Stimulated activated memory B cell treated with anti-CD40 and anti-IgM and Interleukin-4, amounts not matched to agents 10 μg/mL and 1 μg/mL and 100 μg/mL, for 72 hours (primary cell): ENCODE results near the gene ARMH1.
A peak's percentile ranks its signal among the peaks of the same experiment; 100 is the strongest.

Experiments
- ATAC-seq: fragments of 150-1000 bp; cut with Tn5 transposase; 2 replicates; pipeline ENCODE4 v1.10.0; 2021
- H3K27ac Mint-ChIP-seq: one replicate; pipeline ENCODE4 v1.8.0; 2022; ENCODE audit warnings: mild to moderate bottlenecking, mixed read lengths
- H3K27me3 Mint-ChIP-seq: one replicate; pipeline ENCODE4 v1.8.0; 2022; ENCODE audit warnings: mixed read lengths
- H3K36me3 Mint-ChIP-seq: one replicate; pipeline ENCODE4 v1.8.0; 2022; ENCODE audit warnings: mixed read lengths
- H3K4me1 Mint-ChIP-seq: one replicate; pipeline ENCODE4 v1.8.0; 2022; ENCODE audit warnings: mixed read lengths
- H3K4me3 Mint-ChIP-seq: one replicate; pipeline ENCODE4 v1.8.0; 2022; ENCODE audit warnings: mild to moderate bottlenecking, moderate library complexity, mixed read lengths
- H3K9me3 Mint-ChIP-seq: one replicate; pipeline ENCODE4 v1.8.0; 2022; ENCODE audit warnings: mixed read lengths

ARMH1 gene

GRCh38 chr1:44714532-44714931, 40.0 kb downstream of the ARMH1 start:
- ATAC-seq = peak; percentile 57
- Mint-ChIP-seq H3K9me3 (no peaks in the 10 kb centered on the region), H3K27me3 (no peaks in the 10 kb centered on the region), H3K4me1 (peaks cover 59% of the 10 kb centered on the region), H3K36me3 (no peaks in the 10 kb centered on the region), H3K27ac (peak overlapping the region; percentile 50), H3K4me3 (no peak overlapping the region)

GRCh38 chr1:44714944-44715571, 40.5 kb downstream of the ARMH1 start:
- no peaks in the 10 kb centered on the region for H3K27me3 Mint-ChIP-seq
- H3K27ac Mint-ChIP-seq = peak overlapping the region; percentile 50
- peak; percentile 77 for ATAC-seq
- H3K9me3 Mint-ChIP-seq = no peaks in the 10 kb centered on the region
- no peak overlapping the region for H3K4me3 Mint-ChIP-seq
- no peaks in the 10 kb centered on the region for H3K36me3 Mint-ChIP-seq
- peaks cover 63% of the 10 kb centered on the region for H3K4me1 Mint-ChIP-seq

GRCh38 chr1:44717156-44717555, 42.6 kb downstream of the ARMH1 start:
- Mint-ChIP-seq H3K4me1 (peaks cover 80% of the 10 kb centered on the region), H3K36me3 (no peaks in the 10 kb centered on the region), H3K27me3 (no peaks in the 10 kb centered on the region), H3K9me3 (no peaks in the 10 kb centered on the region), H3K27ac (peak overlapping the region; percentile 9), H3K4me3 (no peak overlapping the region)
- ATAC-seq = no peak

- Mint-ChIP-seq H3K27ac (peak overlapping the region; percentile 9), H3K4me3 (no peak overlapping the region), H3K4me1 (peaks cover 82% of the 10 kb centered on the region), H3K27me3 (no peaks in the 10 kb centered on the region), H3K9me3 (no peaks in the 10 kb centered on the region), H3K36me3 (no peaks in the 10 kb centered on the region)
- no peak for ATAC-seq
These were observed 43.1 kb downstream of the ARMH1 start for GRCh38 chr1:44717653-44718052.

- Mint-ChIP-seq H3K36me3 (no peaks in the 10 kb centered on the region), H3K4me1 (peaks cover 82% of the 10 kb centered on the region), H3K27me3 (no peaks in the 10 kb centered on the region), H3K4me3 (no peak overlapping the region), H3K27ac (peak overlapping the region; percentile 9), H3K9me3 (no peaks in the 10 kb centered on the region)
- no peak for ATAC-seq
These were observed 43.6 kb downstream of the ARMH1 start for GRCh38 chr1:44718091-44718490.

GRCh38 chr1:44719318-44719717, 44.8 kb downstream of the ARMH1 start:
- ATAC-seq = no peak
- Mint-ChIP-seq H3K4me1 (peaks cover 82% of the 10 kb centered on the region), H3K4me3 (no peak overlapping the region), H3K9me3 (no peaks in the 10 kb centered on the region), H3K27me3 (no peaks in the 10 kb centered on the region), H3K27ac (peak overlapping the region; percentile 52), H3K36me3 (no peaks in the 10 kb centered on the region)

- H3K4me3 Mint-ChIP-seq = no peak overlapping the region
- H3K4me1 Mint-ChIP-seq = peaks cover 81% of the 10 kb centered on the region
- H3K27me3 Mint-ChIP-seq = no peaks in the 10 kb centered on the region
- no peak for ATAC-seq
- peak overlapping the region; percentile 97 for H3K27ac Mint-ChIP-seq
- no peaks in the 10 kb centered on the region for H3K9me3 Mint-ChIP-seq
- H3K36me3 Mint-ChIP-seq = no peaks in the 10 kb centered on the region
These were observed 45.8 kb downstream of the ARMH1 start for GRCh38 chr1:44720281-44720680.

- peaks cover 72% of the 10 kb centered on the region for H3K4me1 Mint-ChIP-seq
- H3K27ac Mint-ChIP-seq = peak overlapping the region; percentile 97
- H3K27me3 Mint-ChIP-seq = no peaks in the 10 kb centered on the region
- no peaks in the 10 kb centered on the region for H3K36me3 Mint-ChIP-seq
- ATAC-seq = peak; percentile 92
- peak overlapping the region; percentile 32 for H3K4me3 Mint-ChIP-seq
- no peaks in the 10 kb centered on the region for H3K9me3 Mint-ChIP-seq
These were observed 47.2 kb downstream of the ARMH1 start for GRCh38 chr1:44721485-44722361.

GRCh38 chr1:44723064-44723463, 48.5 kb downstream of the ARMH1 start:
- Mint-ChIP-seq H3K27me3 (no peaks in the 10 kb centered on the region), H3K27ac (peak overlapping the region; percentile 97), H3K4me1 (peaks cover 68% of the 10 kb centered on the region), H3K36me3 (no peaks in the 10 kb centered on the region), H3K4me3 (peak overlapping the region; percentile 71), H3K9me3 (no peaks in the 10 kb centered on the region)
- no peak for ATAC-seq

GRCh38 chr1:44723496-44724295, 49.2 kb downstream of the ARMH1 start:
- no peaks in the 10 kb centered on the region for H3K36me3 Mint-ChIP-seq
- H3K9me3 Mint-ChIP-seq = no peaks in the 10 kb centered on the region
- H3K4me1 Mint-ChIP-seq = peaks cover 67% of the 10 kb centered on the region
- peak; percentile 53 for ATAC-seq
- peak overlapping the region; percentile 71 for H3K4me3 Mint-ChIP-seq
- H3K27ac Mint-ChIP-seq = peak overlapping the region; percentile 97
- H3K27me3 Mint-ChIP-seq = no peaks in the 10 kb centered on the region

- H3K36me3 Mint-ChIP-seq = no peaks in the 10 kb centered on the region
- H3K4me3 Mint-ChIP-seq = no peak overlapping the region
- H3K4me1 Mint-ChIP-seq = peaks cover 68% of the 10 kb centered on the region
- peak overlapping the region; percentile 97 for H3K27ac Mint-ChIP-seq
- H3K9me3 Mint-ChIP-seq = no peaks in the 10 kb centered on the region
- ATAC-seq = no peak
- no peaks in the 10 kb centered on the region for H3K27me3 Mint-ChIP-seq
These were observed 49.9 kb downstream of the ARMH1 start for GRCh38 chr1:44724296-44724954.

GRCh38 chr1:44724955-44725698, 50.6 kb downstream of the ARMH1 start:
- Mint-ChIP-seq H3K27ac (peak overlapping the region; percentile 55), H3K4me1 (peaks cover 62% of the 10 kb centered on the region), H3K36me3 (no peaks in the 10 kb centered on the region), H3K9me3 (no peaks in the 10 kb centered on the region), H3K4me3 (no peak overlapping the region), H3K27me3 (no peaks in the 10 kb centered on the region)
- no peak for ATAC-seq

GRCh38 chr1:44730741-44731512, 56.4 kb downstream of the ARMH1 start, which contains the start of gene RNU5D-1:
TSS of gene RNU5D-1 (minus strand) at chr1:44731170.
- Mint-ChIP-seq H3K4me3 (peak within 1 kb of the TSS; percentile 78), H3K27me3 (no peaks in the 10 kb centered on the region), H3K4me1 (peaks cover 26% of the 10 kb centered on the region), H3K9me3 (no peaks in the 10 kb centered on the region), H3K27ac (peak within 1 kb of the TSS; percentile 100), H3K36me3 (no peaks in the 10 kb centered on the region)
- peak; percentile 91 for ATAC-seq

GRCh38 chr1:44733365-44733764, 58.9 kb downstream of the ARMH1 start:
- no peak for ATAC-seq
- H3K27me3 Mint-ChIP-seq = no peaks in the 10 kb centered on the region

More at GRCh38 chr1:44733365-44733764, 58.9 kb downstream of the ARMH1 start:
- Mint-ChIP-seq H3K36me3 (no peaks in the 10 kb centered on the region), H3K9me3 (no peaks in the 10 kb centered on the region), H3K4me1 (peaks cover 13% of the 10 kb centered on the region), H3K4me3 (no peak overlapping the region), H3K27ac (no peak overlapping the region)
